Naive thymus-derived CD4-positive, alpha-beta T cell (primary cell): Measurements from ENCODE around the gene FRAS1. TPM values are rescaled to one million over a fixed set of nuclear protein-coding genes. Genes with fewer than 3 reads are reported as not detected.
A peak's percentile ranks its signal among the peaks of the same experiment; 100 is the strongest.

Experiments
- ATAC-seq: fragments of 150-1000 bp; cut with Tn5 transposase; 2 replicates; pipeline ENCODE4 v1.10.0; 2021; ENCODE audit warnings: mild to moderate bottlenecking, moderate library complexity
- CTCF ChIA-PET: fragments of 350-600 bp; sonication (Branson Sonifier 250); formaldehyde crosslinking; loops from one replicate; lab custom pipeline; 2021; ENCODE audit warnings: antibody characterized with exemption; lab: Charles Lee
- POLR2A ChIA-PET: fragments of 350-600 bp; sonication (Branson Sonifier 250); formaldehyde crosslinking; loops from one replicate; lab custom pipeline; 2021; ENCODE audit warnings: antibody characterized with exemption, inconsistent platforms; lab: Charles Lee
- DNase-seq, 9 donors: peaks; one replicate each; pipeline versions ENCODE4 v3.0.0 to v3.0.0-alpha.2; 2020 to 2022; ENCODE audit warnings: mixed read lengths in 1 of 9
- H3K27ac ChIP-seq: one replicate; pipeline ENCODE4 v1.7.0; 2013; ENCODE audit warnings: mild to moderate bottlenecking, low read depth, low read length, moderate library complexity
- H3K27me3 ChIP-seq, 2 donors: one replicate each; pipeline ENCODE4 v1.7.0; 2013; ENCODE audit warnings: low read length in 2 of 2, mild to moderate bottlenecking in 2 of 2, moderate library complexity in 2 of 2; ENCODE audit not compliant: control insufficient read depth in 2 of 2, insufficient read depth in 2 of 2
- H3K36me3 ChIP-seq, 3 experiments: 1 replicate in 2 of 3; 2 replicates in 1 of 3; pipeline ENCODE4 v1.7.0; 2013; ENCODE audit warnings: low read length in 3 of 3, mild to moderate bottlenecking in 3 of 3, moderate library complexity in 1 of 3; ENCODE audit not compliant: insufficient read depth in 3 of 3, control insufficient read depth in 2 of 3
- H3K4me1 ChIP-seq, 2 donors: one replicate each; pipeline ENCODE4 v1.7.0; 2013; ENCODE audit warnings: low read length in 2 of 2, mild to moderate bottlenecking in 2 of 2, moderate library complexity in 1 of 2; ENCODE audit not compliant: control insufficient read depth in 2 of 2, insufficient read depth in 2 of 2
- H3K4me3 ChIP-seq: 2 replicates; pipeline ENCODE4 v1.7.0; 2013; ENCODE audit warnings: mild to moderate bottlenecking, low read length
- H3K9me3 ChIP-seq, 3 experiments: 1 replicate in 2 of 3; 2 replicates in 1 of 3; pipeline ENCODE4 v1.7.0; 2013; ENCODE audit warnings: low read length in 3 of 3; ENCODE audit not compliant: control insufficient read depth in 2 of 3
- H3K27ac Mint-ChIP-seq, 9 donors: one replicate each; pipeline ENCODE4 v1.8.0; 2020 to 2022; ENCODE audit warnings: mixed read lengths in 9 of 9, mild to moderate bottlenecking in 8 of 9, moderate library complexity in 5 of 9, inconsistent platforms in 2 of 9
- H3K27me3 Mint-ChIP-seq, 5 donors: one replicate each; pipeline ENCODE4 v1.8.0; 2021 to 2022; ENCODE audit warnings: mixed read lengths in 5 of 5, mild to moderate bottlenecking in 1 of 5
- H3K36me3 Mint-ChIP-seq, 5 donors: one replicate each; pipeline ENCODE4 v1.8.0; 2020 to 2022; ENCODE audit warnings: mixed read lengths in 5 of 5, mild to moderate bottlenecking in 3 of 5, inconsistent platforms in 1 of 5
- H3K4me1 Mint-ChIP-seq, 7 donors: one replicate each; pipeline ENCODE4 v1.8.0; 2020 to 2022; ENCODE audit warnings: mixed read lengths in 7 of 7, mild to moderate bottlenecking in 3 of 7, inconsistent platforms in 1 of 7
- H3K4me3 Mint-ChIP-seq, 10 donors: one replicate each; pipeline ENCODE4 v1.8.0; 2020 to 2022; ENCODE audit warnings: mild to moderate bottlenecking in 10 of 10, mixed read lengths in 10 of 10, moderate library complexity in 6 of 10, inconsistent platforms in 2 of 10
- H3K9me3 Mint-ChIP-seq, 11 donors: one replicate each; pipeline ENCODE4 v1.8.0; 2020 to 2022; ENCODE audit warnings: mixed read lengths in 11 of 11, mild to moderate bottlenecking in 4 of 11, inconsistent platforms in 1 of 11, moderate library complexity in 1 of 11
- intact Hi-C, 2 donors: fragments of 100-400 bp; cut with micrococcal nuclease; formaldehyde crosslinking; loops; one replicate each; pipeline ENCODE4 v1.15.1; 2023
- polyA plus RNA-seq, 2 donors: library from polyadenylated mRNA; unstranded; fragments of 300-500 nt; fragmentation: Illumina TruSeq; gene quantifications; one replicate each; pipeline ENCODE4 v1.2.3, GENCODE V29; 2021
- total RNA-seq, 6 experiments: library from RNA in 5 of 6; stranded (reverse) in 5 of 6; gene quantifications; 1 replicate in 5 of 6; 2 replicates in 1 of 6; pipeline ENCODE4 v1.2.3 and lab custom pipeline; 2021 to 2026

Gene FRAS1
- total and polyA plus RNA-seq, 7 experiments from 2014 or later: 0.02 TPM; not detected in 6

DNA sequence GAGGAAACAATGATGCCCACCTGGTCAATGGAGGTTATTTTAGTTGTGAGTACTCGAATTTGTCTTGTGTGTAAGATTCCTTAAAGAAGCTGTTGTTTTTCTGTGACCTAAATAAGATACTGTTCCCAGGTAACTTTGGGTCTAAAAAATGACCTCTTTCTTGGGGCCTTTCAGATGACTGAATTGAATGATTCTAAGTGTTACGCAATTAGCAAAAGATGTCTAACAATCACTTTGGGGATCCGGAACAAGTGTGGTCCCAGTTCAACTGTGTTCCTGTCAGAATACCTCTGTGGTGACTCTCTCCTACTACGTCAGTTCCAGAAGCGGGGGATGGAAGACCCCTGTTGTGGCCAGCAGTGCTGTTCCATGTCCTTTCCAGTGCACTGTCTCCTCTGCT is 99.4 kb downstream of the FRAS1 start:
- Mint-ChIP-seq H3K9me3 (peaks cover 0 to 4% (median 0%) of the 10 kb centered on the region in 11 donors), H3K27ac (no peak overlapping the region), H3K4me1 (no peaks in the 10 kb centered on the region), H3K27me3 (peaks cover 6 to 41% (median 33%) of the 10 kb centered on the region in 5 donors), H3K4me3 (no peak overlapping the region), H3K36me3 (peaks cover 0 to 4% (median 0%) of the 10 kb centered on the region in 5 donors)
- intact Hi-C loops: no loop called here
- Histone ChIP-seq H3K4me1 (no peaks in the 10 kb centered on the region), H3K4me3 (no peak overlapping the region), H3K9me3 (no peaks in the 10 kb centered on the region), H3K36me3 (no peaks in the 10 kb centered on the region), H3K27me3 (no peaks in the 10 kb centered on the region), H3K27ac (no peak overlapping the region)
- ChIA-PET POLR2A (no interaction called here), CTCF (no interaction called here)
- DNase-seq: no peak
- ATAC-seq: no peak

DNA sequence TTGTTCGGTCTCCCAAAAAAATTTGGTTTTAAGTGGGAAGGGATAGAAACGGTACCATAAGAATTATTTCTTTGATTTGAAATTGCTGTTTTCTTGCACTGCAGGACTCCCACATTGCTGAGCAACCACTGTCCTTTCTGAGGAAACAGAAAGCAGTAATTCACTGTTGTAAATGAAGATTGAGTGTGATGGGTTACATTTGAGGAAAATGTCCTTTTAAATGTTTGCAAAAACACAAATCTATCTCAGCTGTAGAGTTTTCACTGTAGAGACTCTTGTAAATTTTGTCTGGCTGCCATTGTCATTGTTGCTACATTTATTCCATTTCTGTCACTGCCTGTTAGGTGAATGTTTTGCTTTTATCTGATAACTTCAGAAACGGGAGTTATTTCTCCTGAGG is 105.2 kb downstream of the FRAS1 start:
- Histone ChIP-seq H3K27ac (no peak overlapping the region), H3K9me3 (no peaks in the 10 kb centered on the region), H3K27me3 (no peaks in the 10 kb centered on the region), H3K36me3 (no peaks in the 10 kb centered on the region), H3K4me1 (no peaks in the 10 kb centered on the region), H3K4me3 (no peak overlapping the region)
- no peak overlapping the region for H3K4me3 Mint-ChIP-seq
- DNase-seq: no peak
- no peak overlapping the region for H3K27ac Mint-ChIP-seq
- peaks cover 0 to 4% (median 0%) of the 10 kb centered on the region in 11 donors for H3K9me3 Mint-ChIP-seq
- ChIA-PET POLR2A (no interaction called here), CTCF (interaction anchor here (1.3 kb wide), 1 partner anchor 10 kb away, joined by 4 read pairs; no protein-coding TSS in a partner anchor)
- peaks cover 9 to 39% (median 28%) of the 10 kb centered on the region in 5 donors for H3K27me3 Mint-ChIP-seq
- peaks cover 0 to 4% (median 0%) of the 10 kb centered on the region in 5 donors for H3K36me3 Mint-ChIP-seq
- intact Hi-C loops: no loop called here
- ATAC-seq: no peak
- peaks cover 0 to 7% (median 0%) of the 10 kb centered on the region in 7 donors for H3K4me1 Mint-ChIP-seq

DNA sequence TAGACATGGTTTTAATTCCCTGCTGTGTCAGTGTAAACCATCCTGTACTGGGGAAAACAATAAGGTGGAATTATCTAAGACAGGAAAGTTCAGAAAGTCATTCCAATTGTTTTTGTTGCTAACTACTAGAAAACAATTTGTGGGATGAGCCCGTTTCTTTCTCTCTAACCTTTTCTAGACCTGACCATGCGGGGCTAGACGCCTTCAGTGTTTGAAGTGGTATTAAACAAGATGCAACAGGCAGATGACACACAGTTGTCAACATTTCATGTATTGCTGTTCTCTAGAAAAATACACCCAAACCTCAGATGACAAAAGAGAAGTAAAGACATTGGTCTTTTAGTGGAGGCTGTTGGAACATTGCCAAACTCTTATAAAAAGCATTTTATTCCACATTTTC is 105.7 kb downstream of the FRAS1 start:
- H3K27ac ChIP-seq: no peak overlapping the region
- CTCF ChIA-PET: no interaction called here
- H3K4me1 ChIP-seq: no peaks in the 10 kb centered on the region
- Mint-ChIP-seq H3K36me3 (peaks cover 0 to 4% (median 0%) of the 10 kb centered on the region in 5 donors), H3K4me1 (peaks cover 0 to 7% (median 0%) of the 10 kb centered on the region in 7 donors), H3K27ac (no peak overlapping the region), H3K4me3 (no peak overlapping the region), H3K27me3 (peaks cover 7 to 34% (median 28%) of the 10 kb centered on the region in 5 donors), H3K9me3 (peaks cover 0 to 4% (median 0%) of the 10 kb centered on the region in 11 donors)
- ATAC-seq: no peak
- DNase-seq: no peak
- H3K4me3 ChIP-seq: no peak overlapping the region
- intact Hi-C loops: no loop called here
- no peaks in the 10 kb centered on the region for H3K9me3 ChIP-seq
- POLR2A ChIA-PET: no interaction called here
- H3K27me3 ChIP-seq: no peaks in the 10 kb centered on the region
- no peaks in the 10 kb centered on the region for H3K36me3 ChIP-seq

DNA sequence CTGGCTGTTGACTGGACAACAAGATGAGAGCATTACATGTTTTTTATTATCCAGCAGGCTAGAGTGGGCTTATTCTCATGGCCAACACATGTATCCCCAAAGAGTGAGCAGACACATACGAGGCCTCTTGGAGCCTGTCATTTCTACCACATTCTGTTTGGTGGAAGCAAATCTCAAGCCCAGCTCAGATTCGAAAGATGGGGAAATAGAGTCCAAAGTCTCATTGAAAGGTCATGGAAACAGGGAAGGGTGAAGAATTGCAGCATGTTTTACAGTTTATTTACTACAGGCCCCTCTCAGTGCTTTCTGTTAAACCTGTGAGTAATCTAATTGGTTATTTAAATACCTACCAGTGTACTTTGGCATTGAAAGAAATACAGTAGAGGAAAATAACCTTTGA is 108.6 kb downstream of the FRAS1 start:
- ChIA-PET POLR2A (no interaction called here), CTCF (no interaction called here)
- no peak overlapping the region for H3K27ac ChIP-seq
- H3K36me3 Mint-ChIP-seq: no peaks in the 10 kb centered on the region
- no peak overlapping the region for H3K4me3 Mint-ChIP-seq
- H3K4me1 Mint-ChIP-seq: peaks cover 0 to 7% (median 0%) of the 10 kb centered on the region in 7 donors
- H3K9me3 Mint-ChIP-seq: peaks cover 0 to 4% (median 0%) of the 10 kb centered on the region in 11 donors
- H3K27ac Mint-ChIP-seq: peak overlapping the region in 1 of 9 donors; percentile 13
- no peaks in the 10 kb centered on the region for H3K36me3 ChIP-seq
- H3K9me3 ChIP-seq: no peaks in the 10 kb centered on the region
- intact Hi-C loops: no loop called here
- no peak overlapping the region for H3K4me3 ChIP-seq
- DNase-seq (no peak), ATAC-seq (no peak)
- no peaks in the 10 kb centered on the region for H3K27me3 ChIP-seq
- H3K4me1 ChIP-seq: no peaks in the 10 kb centered on the region
- peaks cover 3 to 17% (median 10%) of the 10 kb centered on the region in 5 donors for H3K27me3 Mint-ChIP-seq

DNA sequence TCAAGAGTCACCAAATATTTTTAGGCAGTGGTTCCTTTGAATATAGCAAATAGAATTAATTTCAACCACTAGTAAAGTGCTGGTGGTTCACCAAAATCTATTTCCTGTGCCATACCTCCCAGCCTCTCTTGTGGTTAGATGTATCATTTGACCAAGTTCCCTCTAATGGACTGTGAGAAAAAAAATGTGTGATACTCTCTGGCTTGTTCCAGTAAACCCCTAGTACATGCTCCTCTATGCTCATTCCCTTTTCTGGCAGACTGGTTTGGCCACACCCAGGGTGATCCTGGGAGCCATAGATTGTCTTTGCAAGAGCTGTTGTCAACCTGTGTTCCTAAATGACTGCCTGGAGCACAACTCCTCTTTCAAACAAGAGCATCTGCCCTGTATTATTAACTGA is 109.5 kb downstream of the FRAS1 start:
- no peak overlapping the region for H3K4me3 Mint-ChIP-seq
- ChIA-PET POLR2A (no interaction called here), CTCF (no interaction called here)
- peaks cover 0 to 7% (median 0%) of the 10 kb centered on the region in 7 donors for H3K4me1 Mint-ChIP-seq
- Histone ChIP-seq H3K36me3 (no peaks in the 10 kb centered on the region), H3K4me1 (no peaks in the 10 kb centered on the region), H3K27me3 (no peaks in the 10 kb centered on the region), H3K9me3 (no peaks in the 10 kb centered on the region), H3K4me3 (no peak overlapping the region), H3K27ac (no peak overlapping the region)
- intact Hi-C loops: no loop called here
- H3K9me3 Mint-ChIP-seq: peaks cover 0 to 4% (median 0%) of the 10 kb centered on the region in 11 donors
- peaks cover 4 to 21% (median 11%) of the 10 kb centered on the region in 5 donors for H3K27me3 Mint-ChIP-seq
- H3K36me3 Mint-ChIP-seq: no peaks in the 10 kb centered on the region
- no peak for ATAC-seq
- H3K27ac Mint-ChIP-seq: no peak overlapping the region
- no peak for DNase-seq

DNA sequence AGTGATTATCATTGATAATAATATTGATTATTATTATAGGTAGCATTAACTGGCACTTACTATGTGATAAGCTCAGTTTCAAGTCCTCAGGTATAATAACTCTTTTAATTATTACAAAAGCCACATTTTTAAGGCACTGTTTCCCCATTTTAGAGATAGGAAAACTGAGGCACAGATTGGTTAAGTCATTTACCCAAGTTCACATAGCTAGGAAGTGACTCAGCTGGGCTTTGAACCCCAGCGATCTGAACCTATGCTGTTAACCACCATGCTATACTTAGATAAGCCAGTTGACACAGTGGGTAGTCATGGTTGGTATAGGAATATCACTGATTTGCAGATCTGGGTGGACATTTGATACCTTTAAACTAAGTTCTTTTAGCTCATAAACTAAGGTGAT is 110.4 kb downstream of the FRAS1 start:
- intact Hi-C loops: no loop called here
- Histone ChIP-seq H3K4me1 (no peaks in the 10 kb centered on the region), H3K27ac (no peak overlapping the region), H3K36me3 (no peaks in the 10 kb centered on the region), H3K4me3 (no peak overlapping the region), H3K9me3 (no peaks in the 10 kb centered on the region), H3K27me3 (no peaks in the 10 kb centered on the region)
- no peak for ATAC-seq
- no peak for DNase-seq
- ChIA-PET CTCF (interaction anchor here (0.6 kb wide), 1 partner anchor 39 kb away, joined by 4 read pairs; no protein-coding TSS in a partner anchor), POLR2A (no interaction called here)
- H3K9me3 Mint-ChIP-seq: peaks cover 0 to 4% (median 0%) of the 10 kb centered on the region in 11 donors
- H3K27me3 Mint-ChIP-seq: peaks cover 8 to 16% (median 13%) of the 10 kb centered on the region in 5 donors
- no peaks in the 10 kb centered on the region for H3K36me3 Mint-ChIP-seq
- H3K4me3 Mint-ChIP-seq: no peak overlapping the region
- H3K27ac Mint-ChIP-seq: no peak overlapping the region
- peaks cover 0 to 7% (median 0%) of the 10 kb centered on the region in 7 donors for H3K4me1 Mint-ChIP-seq

DNA sequence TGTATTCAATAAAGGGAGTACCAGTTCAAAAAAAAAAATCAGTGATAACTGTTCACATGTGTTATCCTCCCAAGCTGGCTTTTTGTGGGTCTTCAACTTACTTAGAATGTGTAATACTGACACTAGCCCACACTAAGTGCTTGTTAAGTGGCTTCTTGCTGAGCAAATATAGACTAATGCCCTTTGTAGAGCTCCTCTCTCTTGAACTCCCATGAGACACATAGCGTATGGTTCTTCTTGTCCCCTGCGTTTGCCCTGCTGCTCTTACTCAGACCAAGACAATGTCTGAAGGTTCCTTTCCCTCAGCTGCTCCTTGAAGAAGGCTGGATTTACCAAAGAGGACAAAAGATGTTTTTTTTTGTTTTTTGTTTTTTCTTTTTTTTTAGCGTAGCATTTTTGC is 110.9 kb downstream of the FRAS1 start:
- POLR2A ChIA-PET: no interaction called here
- CTCF ChIA-PET: interaction anchor here (0.6 kb wide), 1 partner anchor 39 kb away, joined by 4 read pairs; no protein-coding TSS in a partner anchor
- no peak overlapping the region for H3K4me3 Mint-ChIP-seq
- no peak overlapping the region for H3K27ac Mint-ChIP-seq
- H3K36me3 ChIP-seq: no peaks in the 10 kb centered on the region
- H3K27ac ChIP-seq: no peak overlapping the region
- peaks cover 0 to 7% (median 0%) of the 10 kb centered on the region in 7 donors for H3K4me1 Mint-ChIP-seq
- H3K9me3 ChIP-seq: no peaks in the 10 kb centered on the region
- ATAC-seq (no peak), DNase-seq (no peak)
- H3K36me3 Mint-ChIP-seq: no peaks in the 10 kb centered on the region
- peaks cover 0 to 4% (median 0%) of the 10 kb centered on the region in 11 donors for H3K9me3 Mint-ChIP-seq
- H3K4me1 ChIP-seq: no peaks in the 10 kb centered on the region
- peaks cover 8 to 13% (median 11%) of the 10 kb centered on the region in 5 donors for H3K27me3 Mint-ChIP-seq
- intact Hi-C loops: no loop called here
- no peaks in the 10 kb centered on the region for H3K27me3 ChIP-seq
- H3K4me3 ChIP-seq: no peak overlapping the region
